HUES48 (cell line): ENCODE measurements around the gene SCN1B.
A peak's percentile ranks its signal among the peaks of the same experiment; 100 is the strongest.

Experiments
- H3K27ac ChIP-seq: one replicate; pipeline ENCODE4 v1.7.0; 2013; ENCODE audit warnings: low read depth, low read length, inconsistent platforms
- H3K27me3 ChIP-seq: 2 replicates; pipeline ENCODE4 v1.6.1; 2013; ENCODE audit warnings: mild to moderate bottlenecking, low read length; ENCODE audit not compliant: control insufficient read depth, insufficient read depth
- H3K36me3 ChIP-seq: 2 replicates; pipeline ENCODE4 v1.6.1; 2013; ENCODE audit warnings: low read length; ENCODE audit not compliant: control insufficient read depth, insufficient read depth
- H3K4me1 ChIP-seq: 2 replicates; pipeline ENCODE4 v1.6.1; 2013; ENCODE audit warnings: mild to moderate bottlenecking, low read length; ENCODE audit not compliant: control insufficient read depth, insufficient read depth
- H3K4me3 ChIP-seq: 2 replicates; pipeline ENCODE4 v1.5.1; 2013; ENCODE audit warnings: mild to moderate bottlenecking, low read depth, low read length
- H3K9ac ChIP-seq: 2 replicates; pipeline ENCODE4 v1.6.1; 2013; ENCODE audit warnings: mild to moderate bottlenecking, low read depth, low read length, moderate library complexity
- H3K9me3 ChIP-seq: 2 replicates; pipeline ENCODE4 v1.6.1; 2013; ENCODE audit warnings: low read length; ENCODE audit not compliant: control insufficient read depth, insufficient read depth

Gene SCN1B

DNA sequence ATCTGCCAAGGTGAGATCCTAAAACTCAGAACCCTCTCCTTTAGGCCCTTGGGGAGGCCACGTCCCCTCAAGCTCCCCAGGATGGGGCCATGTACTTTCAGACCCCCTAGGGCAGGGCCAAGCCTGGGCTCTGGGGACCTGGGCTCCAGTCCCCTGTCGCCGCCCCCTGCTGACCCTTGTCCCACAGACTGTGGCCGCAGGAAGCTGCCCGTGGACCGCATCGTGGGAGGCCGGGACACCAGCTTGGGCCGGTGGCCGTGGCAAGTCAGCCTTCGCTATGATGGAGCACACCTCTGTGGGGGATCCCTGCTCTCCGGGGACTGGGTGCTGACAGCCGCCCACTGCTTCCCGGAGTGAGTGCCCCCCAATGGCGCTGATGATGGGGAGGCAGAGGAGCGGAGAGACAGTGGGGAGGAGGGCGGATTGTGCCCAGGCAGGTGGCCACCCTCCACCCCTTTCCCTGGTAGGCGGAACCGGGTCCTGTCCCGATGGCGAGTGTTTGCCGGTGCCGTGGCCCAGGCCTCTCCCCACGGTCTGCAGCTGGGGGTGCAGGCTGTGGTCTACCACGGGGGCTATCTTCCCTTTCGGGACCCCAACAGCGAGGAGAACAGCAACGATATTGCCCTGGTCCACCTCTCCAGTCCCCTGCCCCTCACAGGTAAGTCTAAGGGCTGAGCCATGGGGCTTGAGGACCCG is 30.0 kb downstream of the SCN1B start:
- Histone ChIP-seq H3K9ac (no peak overlapping the region), H3K4me1 (no peaks in the 10 kb centered on the region; the same call in 1 of the 2 replicates), H3K27me3 (no peaks in the 10 kb centered on the region), H3K36me3 (no peaks in the 10 kb centered on the region), H3K27ac (no peak overlapping the region), H3K9me3 (no peaks in the 10 kb centered on the region), H3K4me3 (no peak overlapping the region)

DNA sequence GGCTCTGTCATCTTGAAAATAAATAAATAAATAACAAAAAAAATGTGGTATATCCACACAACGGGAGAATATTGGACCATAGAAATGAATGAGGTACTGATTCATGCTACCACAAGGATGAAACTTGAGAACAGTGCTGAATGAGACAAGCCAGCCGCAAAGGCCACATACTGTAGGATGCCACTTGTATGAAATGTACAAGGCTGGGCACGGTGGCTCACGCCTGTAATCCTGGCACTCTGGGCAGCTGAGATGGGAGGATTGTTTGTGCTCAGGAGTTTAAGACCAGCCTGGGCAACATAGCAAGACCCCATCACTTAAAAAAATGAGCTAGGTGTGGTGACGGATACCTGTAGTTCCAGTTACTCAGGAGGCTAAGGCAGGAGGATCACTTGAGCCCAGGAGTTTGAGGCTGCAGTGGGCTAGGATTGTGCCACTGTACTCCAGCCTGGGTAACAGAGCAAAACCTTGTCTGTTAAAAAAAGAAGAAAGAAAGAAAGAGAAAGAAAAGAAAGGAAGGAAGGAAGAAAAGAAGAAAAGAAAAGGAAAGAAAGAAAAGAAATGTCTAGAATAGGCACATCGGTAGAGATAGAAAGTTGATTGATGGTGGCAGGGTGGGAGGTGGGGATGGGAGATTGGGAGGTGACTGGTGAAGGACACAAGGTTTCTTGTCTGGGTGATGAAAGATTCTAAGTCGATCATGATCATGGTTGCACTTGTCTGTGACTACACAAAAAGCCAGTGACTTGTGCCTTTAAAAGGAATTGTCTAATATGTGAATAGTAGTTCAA is 31.5 kb downstream of the SCN1B start:
- Histone ChIP-seq H3K27ac (no peak overlapping the region), H3K36me3 (no peaks in the 10 kb centered on the region), H3K27me3 (no peaks in the 10 kb centered on the region), H3K9me3 (no peaks in the 10 kb centered on the region), H3K4me1 (no peaks in the 10 kb centered on the region), H3K9ac (no peak overlapping the region), H3K4me3 (no peak overlapping the region)

DNA sequence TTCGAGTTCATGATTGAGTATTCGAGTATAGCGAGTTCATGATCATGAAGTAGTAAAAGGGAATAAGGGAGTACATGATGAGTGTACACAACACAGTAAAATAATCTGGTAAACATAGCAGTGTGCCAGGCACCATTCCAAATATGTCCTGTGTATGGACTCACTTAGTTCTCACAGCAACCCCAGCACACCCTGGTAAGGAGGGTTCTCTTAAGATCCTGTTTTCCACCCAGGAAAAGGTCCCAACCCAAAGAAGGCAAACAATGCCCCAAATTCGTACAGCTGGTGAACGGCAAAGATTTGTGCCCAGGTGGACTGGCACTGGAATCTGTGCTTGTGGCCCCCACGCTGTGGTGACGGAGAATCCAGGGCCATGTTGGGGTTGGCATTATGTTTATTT is 32.7 kb downstream of the SCN1B start:
- Histone ChIP-seq H3K36me3 (no peaks in the 10 kb centered on the region), H3K4me1 (no peaks in the 10 kb centered on the region; the same call in 1 of the 2 replicates), H3K27me3 (no peaks in the 10 kb centered on the region), H3K9ac (no peak overlapping the region), H3K4me3 (no peak overlapping the region), H3K27ac (no peak overlapping the region), H3K9me3 (no peaks in the 10 kb centered on the region)

DNA sequence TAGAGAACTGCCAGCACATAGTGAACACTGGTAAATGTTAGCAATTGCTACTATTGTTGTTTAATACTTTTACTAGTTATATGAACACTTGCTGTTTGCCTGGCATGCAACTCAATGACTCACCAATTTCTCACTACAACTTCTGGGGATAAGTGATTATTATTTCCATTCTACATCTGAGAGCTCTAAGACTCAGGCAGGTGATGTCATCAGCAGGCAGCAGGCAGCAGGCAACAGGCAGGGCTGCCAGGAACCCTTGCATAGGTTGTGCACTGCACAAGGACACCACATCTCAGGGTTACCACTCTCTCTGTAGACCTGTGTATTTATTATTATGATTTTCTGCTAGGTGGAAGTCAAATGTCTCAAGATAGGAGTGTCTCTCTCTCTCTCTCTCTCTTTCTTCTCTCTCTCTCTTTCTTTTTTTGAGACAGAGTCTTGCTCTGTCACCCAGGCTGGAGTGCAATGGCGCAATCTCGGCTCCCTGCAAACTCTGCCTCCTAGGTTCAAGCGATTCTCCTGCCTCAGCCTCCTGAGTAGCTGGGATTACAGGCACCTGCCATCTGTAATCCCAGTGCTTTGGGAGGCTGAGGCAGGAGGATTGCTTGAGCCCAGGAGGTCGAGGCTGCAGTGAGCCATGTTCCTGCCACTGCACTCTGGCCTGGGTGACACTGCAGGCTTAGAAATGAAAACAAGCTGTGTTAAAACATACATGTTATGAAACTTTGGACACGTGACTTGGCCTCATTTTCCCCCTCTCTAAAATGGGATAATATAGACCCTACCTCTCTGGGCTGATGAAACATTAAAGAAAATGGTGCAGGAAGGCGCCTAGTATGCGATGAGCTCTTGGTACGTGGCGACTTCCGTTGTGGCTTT is 33.9 kb downstream of the SCN1B start:
- Histone ChIP-seq H3K27me3 (no peaks in the 10 kb centered on the region), H3K4me3 (no peak overlapping the region), H3K27ac (no peak overlapping the region), H3K36me3 (no peaks in the 10 kb centered on the region), H3K9me3 (no peaks in the 10 kb centered on the region), H3K9ac (no peak overlapping the region), H3K4me1 (peaks cover 12% of the 10 kb centered on the region)

DNA sequence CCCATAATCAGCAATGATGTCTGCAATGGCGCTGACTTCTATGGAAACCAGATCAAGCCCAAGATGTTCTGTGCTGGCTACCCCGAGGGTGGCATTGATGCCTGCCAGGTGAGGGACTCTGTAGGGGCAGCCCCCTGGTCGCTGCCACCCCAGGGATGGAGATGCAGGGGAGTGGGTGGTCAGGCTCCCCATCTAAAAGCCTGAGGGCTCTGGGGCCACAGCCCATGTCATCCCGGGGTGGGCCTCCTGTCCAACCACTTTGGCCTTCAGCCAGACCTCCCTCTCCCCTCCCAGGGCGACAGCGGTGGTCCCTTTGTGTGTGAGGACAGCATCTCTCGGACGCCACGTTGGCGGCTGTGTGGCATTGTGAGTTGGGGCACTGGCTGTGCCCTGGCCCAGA is 35.3 kb downstream of the SCN1B start:
- H3K4me3 ChIP-seq = no peak overlapping the region
- H3K27me3 ChIP-seq = no peaks in the 10 kb centered on the region
- no peaks in the 10 kb centered on the region for H3K9me3 ChIP-seq
- H3K27ac ChIP-seq = no peak overlapping the region
- peaks cover 19% of the 10 kb centered on the region for H3K4me1 ChIP-seq
- no peaks in the 10 kb centered on the region for H3K36me3 ChIP-seq
- no peak overlapping the region for H3K9ac ChIP-seq

DNA sequence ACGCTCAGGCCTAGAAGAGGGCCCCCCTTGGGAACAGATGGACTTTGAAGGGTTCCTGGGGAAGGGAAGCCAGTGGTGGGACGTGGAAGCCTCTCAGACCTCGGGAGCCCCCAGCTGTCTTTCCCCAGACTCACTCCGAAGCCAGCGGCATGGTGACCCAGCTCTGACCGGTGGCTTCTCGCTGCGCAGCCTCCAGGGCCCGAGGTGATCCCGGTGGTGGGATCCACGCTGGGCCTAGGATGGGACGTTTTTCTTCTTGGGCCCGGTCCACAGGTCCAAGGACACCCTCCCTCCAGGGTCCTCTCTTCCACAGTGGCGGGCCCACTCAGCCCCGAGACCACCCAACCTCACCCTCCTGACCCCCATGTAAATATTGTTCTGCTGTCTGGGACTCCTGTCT is 35.9 kb downstream of the SCN1B start:
- no peak overlapping the region for H3K9ac ChIP-seq
- H3K9me3 ChIP-seq = no peaks in the 10 kb centered on the region
- H3K27ac ChIP-seq = no peak overlapping the region
- H3K4me1 ChIP-seq = peaks cover 19% of the 10 kb centered on the region
- no peaks in the 10 kb centered on the region for H3K36me3 ChIP-seq
- no peaks in the 10 kb centered on the region for H3K27me3 ChIP-seq
- no peak overlapping the region for H3K4me3 ChIP-seq

DNA sequence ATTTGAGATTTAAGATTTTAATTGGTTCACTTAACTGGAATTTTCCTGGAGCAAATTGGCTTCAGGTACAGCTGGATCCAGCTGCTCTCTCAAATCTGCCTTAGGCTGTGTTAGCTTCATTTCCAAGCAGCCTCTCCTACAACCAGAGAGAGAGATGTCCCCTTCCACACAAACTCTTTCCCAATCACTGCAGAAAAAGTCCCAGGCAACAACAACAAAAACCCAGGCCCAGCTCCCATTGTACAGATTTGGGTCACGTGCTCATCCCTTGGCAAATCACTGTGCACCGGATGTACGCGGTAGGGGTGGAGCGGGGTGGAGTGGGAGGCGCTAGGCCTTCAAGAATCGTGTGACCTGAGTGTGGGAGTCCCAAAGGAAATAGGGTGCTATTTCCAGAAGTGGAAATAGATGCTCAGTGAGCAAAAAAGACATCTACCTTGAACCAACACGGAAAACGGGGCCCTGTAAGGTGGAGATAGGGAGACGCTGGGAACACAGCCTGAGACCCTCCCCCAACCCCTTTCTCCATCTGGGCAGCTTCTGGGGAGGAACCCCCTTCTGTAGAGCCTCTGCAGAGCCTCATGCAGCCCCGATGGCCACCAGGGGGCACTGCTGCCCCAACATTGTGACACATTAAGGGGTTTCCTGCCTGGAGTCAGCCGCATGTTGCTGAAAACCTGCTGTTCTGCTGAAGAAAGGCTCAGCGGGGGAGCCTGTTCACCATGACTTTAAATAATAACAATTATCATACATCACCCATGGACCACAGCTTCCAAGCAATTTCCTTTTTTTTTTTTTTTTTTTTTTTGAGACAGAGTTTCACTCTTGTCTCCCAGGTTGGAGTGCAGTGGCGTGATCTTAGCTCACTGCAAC is 36.7 kb downstream of the SCN1B start:
- Histone ChIP-seq H3K4me3 (peak overlapping the region; percentile 46), H3K27ac (peak overlapping the region; percentile 66), H3K9me3 (no peaks in the 10 kb centered on the region), H3K27me3 (no peaks in the 10 kb centered on the region), H3K36me3 (no peaks in the 10 kb centered on the region), H3K4me1 (peaks cover 19% of the 10 kb centered on the region), H3K9ac (no peak overlapping the region)

DNA sequence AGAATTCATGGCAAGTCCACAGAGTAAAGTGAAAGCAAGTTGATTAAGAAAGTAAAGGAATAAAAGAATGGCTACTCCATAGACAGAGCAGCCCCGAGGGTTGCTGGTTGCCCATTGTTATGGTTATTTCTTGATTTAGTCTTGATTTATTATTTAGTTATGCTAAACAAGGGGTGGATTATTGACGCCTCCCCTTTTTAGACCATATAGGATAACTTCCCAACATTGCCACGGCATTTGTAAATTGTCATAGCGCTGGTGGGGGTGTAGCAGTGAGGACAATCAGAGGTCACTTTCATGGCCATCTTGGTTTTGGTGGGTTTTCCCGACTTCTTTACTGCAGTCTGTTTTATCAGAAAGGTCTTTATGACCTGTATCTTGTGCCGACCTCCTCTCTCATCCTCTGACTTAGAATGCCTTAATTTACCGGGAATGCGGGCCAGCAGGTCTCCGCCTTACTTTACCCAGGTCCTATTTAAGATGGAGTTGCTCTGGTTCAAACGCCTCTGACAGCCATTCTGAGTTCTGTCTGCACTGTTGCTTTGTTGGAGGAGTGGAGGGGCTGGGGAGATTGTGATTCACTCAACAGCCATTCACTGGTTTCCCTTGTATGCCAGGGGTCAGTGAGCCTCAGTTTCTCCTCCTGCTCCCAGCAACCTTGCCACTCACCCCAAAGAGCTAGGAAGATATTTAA is 38.8 kb downstream of the SCN1B start:
- H3K4me1 ChIP-seq = peaks cover 19% of the 10 kb centered on the region
- peak overlapping the region; percentile 94 for H3K27ac ChIP-seq
- no peaks in the 10 kb centered on the region for H3K36me3 ChIP-seq
- H3K9ac ChIP-seq = peak overlapping the region; percentile 24; the same call in 1 of the 2 replicates
- no peaks in the 10 kb centered on the region for H3K27me3 ChIP-seq
- H3K9me3 ChIP-seq = no peaks in the 10 kb centered on the region
- peak overlapping the region; percentile 39; the same call in 1 of the 2 replicates for H3K4me3 ChIP-seq

DNA sequence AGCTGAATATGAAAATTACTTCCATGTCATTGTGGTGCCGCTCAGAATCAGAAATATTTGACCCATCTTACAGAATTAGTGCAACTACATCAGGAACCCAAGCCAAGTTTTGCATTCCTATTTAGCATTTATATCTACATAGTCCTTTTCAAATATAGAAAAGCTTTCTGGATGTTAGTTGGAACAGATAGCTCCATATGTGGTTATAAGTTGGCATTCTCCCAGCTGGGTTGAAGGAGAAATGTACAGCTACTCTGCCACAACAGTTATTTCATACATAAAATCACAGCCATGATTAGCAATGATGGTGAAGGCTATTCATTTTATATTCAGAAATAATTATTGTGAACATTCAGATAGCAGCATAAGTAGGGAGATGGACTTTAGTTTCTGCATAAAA is 39.4 kb downstream of the SCN1B start:
- peak overlapping the region; percentile 94 for H3K27ac ChIP-seq
- no peak overlapping the region for H3K9ac ChIP-seq
- H3K9me3 ChIP-seq = no peaks in the 10 kb centered on the region
- peaks cover 19% of the 10 kb centered on the region for H3K4me1 ChIP-seq
- no peak overlapping the region for H3K4me3 ChIP-seq
- no peaks in the 10 kb centered on the region for H3K27me3 ChIP-seq
- H3K36me3 ChIP-seq = no peaks in the 10 kb centered on the region

DNA sequence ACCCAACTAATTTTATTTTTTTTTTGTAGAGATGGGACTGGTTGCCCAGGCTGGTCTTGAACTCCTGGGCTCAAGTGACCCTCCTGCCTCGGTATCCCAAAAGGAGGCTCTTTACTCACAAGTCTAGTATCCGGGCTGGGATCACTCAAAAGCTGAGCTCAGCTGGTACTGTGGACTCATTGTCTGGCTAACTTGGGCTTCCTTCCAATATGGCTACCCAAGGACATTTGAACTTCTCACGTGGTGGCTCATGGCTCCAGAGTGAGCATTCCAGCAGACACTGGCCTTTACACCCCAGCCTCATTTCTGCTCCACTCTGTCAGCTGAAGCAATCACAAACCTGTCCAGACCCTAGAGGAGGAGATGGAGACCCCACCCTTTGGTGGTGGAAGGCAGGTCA is 40.2 kb downstream of the SCN1B start:
- Histone ChIP-seq H3K27me3 (no peaks in the 10 kb centered on the region), H3K27ac (no peak overlapping the region), H3K9ac (no peak overlapping the region), H3K9me3 (no peaks in the 10 kb centered on the region), H3K4me3 (no peak overlapping the region), H3K36me3 (no peaks in the 10 kb centered on the region), H3K4me1 (peaks cover 19% of the 10 kb centered on the region)
